K562 (cell line): ENCODE data around the gene PLA1A. TPM values are rescaled to one million over a fixed set of nuclear protein-coding genes. Genes with fewer than 3 reads are reported as not detected.

ENCODE experiments used
- ATF6 ChIP-seq: sonication (generic); formaldehyde crosslinking; IDR thresholded peaks from 2 replicates; pipeline ENCODE4 v1.4.0; 2020; ENCODE audit warnings: mild to moderate bottlenecking, missing genetic modification reagents
- BDP1 ChIP-seq: IDR thresholded peaks from 3 replicates; pipeline ENCODE4 v1.6.1; 2011; ENCODE audit not compliant: insufficient read length, insufficient read depth
- ELF1 ChIP-seq: fragments of 200-800 bp; sonication (Bioruptor generic); IDR thresholded peaks from 2 replicates; pipeline ENCODE4 v1.6.1; 2016; ENCODE audit warnings: missing genetic modification characterization, missing compliant biosample characterization
- ELF2 ChIP-seq: fragments of 250-450 bp; sonication (Bioruptor Pico); IDR thresholded peaks from 2 replicates; pipeline ENCODE4 v1.5.0; 2021; ENCODE audit warnings: mild to moderate bottlenecking
- KDM4B ChIP-seq, 2 experiments: fragments of 450-650 bp in 1 of 2; sonication (generic) in 1 of 2; IDR thresholded peaks; 2 replicates each; pipeline ENCODE4 v1.6.1; 2016 to 2017; ENCODE audit warnings: borderline replicate concordance in 2 of 2, antibody characterized with exemption in 1 of 2, low read depth in 1 of 2, mild to moderate bottlenecking in 1 of 2
- MAX ChIP-seq: sonication (generic); formaldehyde crosslinking; IDR thresholded peaks from 2 replicates; pipeline ENCODE4 v1.9.0; 2022; ENCODE audit warnings: mild to moderate bottlenecking, missing genetic modification reagents
- SMAD2 ChIP-seq: fragments of 150-350 bp; IDR thresholded peaks from 2 replicates; pipeline ENCODE4 v1.6.1; 2014; ENCODE audit warnings: low read depth, mild to moderate bottlenecking, low read length
- USF2 ChIP-seq: sonication (generic); formaldehyde crosslinking; IDR thresholded peaks from 2 replicates; pipeline ENCODE4 v1.5.0; 2020; ENCODE audit warnings: missing genetic modification reagents
- ZBTB2 ChIP-seq: fragments of 450-650 bp; IDR thresholded peaks from 2 replicates; pipeline ENCODE4 v1.6.1; 2016; ENCODE audit warnings: antibody characterized with exemption
- ZKSCAN3 ChIP-seq: fragments of 250-450 bp; sonication (Bioruptor Pico); IDR thresholded peaks from 2 replicates; pipeline ENCODE4 v1.4.0; 2020
- ZNF165 ChIP-seq: fragments of 250-450 bp; sonication (Bioruptor Pico); IDR thresholded peaks from 2 replicates; pipeline ENCODE4 v1.4.0; 2020; ENCODE audit warnings: borderline replicate concordance
- ZNF518B ChIP-seq: fragments of 250-450 bp; sonication (Bioruptor Pico); IDR thresholded peaks from 2 replicates; pipeline ENCODE4 v1.5.0; 2021; ENCODE audit warnings: mild to moderate bottlenecking, moderate library complexity
- ZNF561 ChIP-seq: fragments of 450-650 bp; formaldehyde crosslinking; conservative IDR thresholded peaks from 2 replicates; pipeline ENCODE4 v1.4.0; 2020; ENCODE audit warnings: mild to moderate bottlenecking, moderate library complexity
- ZNF57 ChIP-seq: fragments of 450-650 bp; formaldehyde crosslinking; IDR thresholded peaks from 2 replicates; pipeline ENCODE4 v1.4.0; 2020; ENCODE audit warnings: mild to moderate bottlenecking, moderate library complexity
- ZNF586 ChIP-seq: fragments of 450-650 bp; formaldehyde crosslinking; conservative IDR thresholded peaks from 2 replicates; pipeline ENCODE4 v1.4.0; 2020; ENCODE audit warnings: mild to moderate bottlenecking, moderate library complexity
- ZNF76 ChIP-seq: fragments of 250-450 bp; sonication (Bioruptor Pico); IDR thresholded peaks from 2 replicates; pipeline ENCODE4 v1.4.0; 2020; ENCODE audit warnings: mild to moderate bottlenecking, moderate library complexity, borderline replicate concordance
- ZZZ3 ChIP-seq: fragments of 450-650 bp; IDR thresholded peaks from 2 replicates; pipeline ENCODE4 v1.6.1; 2016; ENCODE audit warnings: antibody characterized with exemption, mild to moderate bottlenecking, moderate library complexity
- polyA plus RNA-seq, 8 experiments: library from polyadenylated mRNA; depleted of rRNA in 4 of 8; stranded (reverse) in 5 of 8; unstranded in 3 of 8; fragments of >200 nt; fragmentation: Nextera tagmentation in 2 of 8; fragmentation: Illumina TruSeq in 1 of 8; extraction: Ambion mirVana in 2 of 8; extraction: Trizol in 1 of 8; gene quantifications; 2 replicates each; pipeline versions ENCODE4 v1.2.1 to v1.2.3, GENCODE V29; 2011 to 2014; ENCODE audit warnings: inconsistent platforms in 1 of 8, missing spikeins in 1 of 8
- total RNA-seq, 7 experiments: library from RNA; depleted of rRNA in 6 of 7; stranded (reverse); fragments of >200 nt in 6 of 7; fragmentation: Illumina TruSeq in 2 of 7; extraction: Trizol in 2 of 7; gene quantifications; 2 replicates each; pipeline versions ENCODE4 v1.2.1 to v1.2.3, GENCODE V29; 2011 to 2021; ENCODE audit warnings: low replicate concordance in 1 of 7

The PLA1A gene
- total and polyA plus RNA-seq, 9 of the 15 experiments (the other 6 are each of a cell fraction or from before 2014, with no cell fraction given): not detected

GRCh38 chr3:119636249-119636648 is 38.6 kb downstream of the PLA1A start (continued):
- TF ChIP-seq ZNF165 (CRISPR knock-in tag): no peak
- TF ChIP-seq ZNF561: no peak
- TF ChIP-seq MAX (CRISPR knock-in tag): no peak
- TF ChIP-seq ELF2 (CRISPR knock-in tag): no peak
- no peak for TF ChIP-seq ZZZ3
- TF ChIP-seq ZBTB2: no peak
- TF ChIP-seq ELF1: no peak
- TF ChIP-seq ZNF518B: no peak
- TF ChIP-seq ZNF586: no peak
- no peak for TF ChIP-seq ZNF57 (CRISPR knock-in tag)
- TF ChIP-seq ZNF76 (CRISPR knock-in tag): 0 out of 2 replicates have a peak, but pooled peaks have one; percentile 4
- TF ChIP-seq SMAD2: no peak
- no peak for TF ChIP-seq USF2 (CRISPR knock-in tag)
- no peak for TF ChIP-seq ZKSCAN3 (CRISPR knock-in tag)
- no peak for TF ChIP-seq KDM4B (IDR thresholded peaks at IDR 0.05; ENCODE audit: borderline replicate concordance in 2 of 2, low read depth in 1 of 2)
- TF ChIP-seq ATF6 (CRISPR knock-in tag): no peak
- TF ChIP-seq BDP1: no peak
